ENCODE results near the gene KRTAP10-1. TPM values are rescaled to one million over a fixed set of nuclear protein-coding genes. Genes with fewer than 3 reads are reported as not detected.

The KRTAP10-1 gene
- total RNA-seq, 4 donors from 2014 or later: not detected

GRCh38 chr21:44526096-44526997 lies 13.6 kb downstream of the KRTAP10-1 start:
- Histone ChIP-seq H3K27me3 (peaks cover 0 to 37% (median 0%) of the 10 kb centered on the region in 4 donors), H3K27ac (replicated peaks in 1 of 4) (no peak overlapping the region), H3K36me3 (no peaks in the 10 kb centered on the region), H3K4me1 (no peaks in the 10 kb centered on the region), H3K4me3 (no peak overlapping the region), H3K9me3 (no peaks in the 10 kb centered on the region)
- TF ChIP-seq POLR2A (IDR thresholded peaks at IDR 0.05; ENCODE audit: low read depth) (no peak), CTCF (IDR thresholded peaks at IDR 0.05) (no peak), POLR2AphosphoS5 (IDR thresholded peaks at IDR 0.05) (no peak), EP300 (IDR thresholded peaks at IDR 0.05) (no peak)
- intact Hi-C loops (cut with DNase I): no loop called here
- 87% methylated on average over 10 of the region's 12 CpGs for WGBS
- DNase-seq (ENCODE audit: extremely low spot score): no peak

DNA sequence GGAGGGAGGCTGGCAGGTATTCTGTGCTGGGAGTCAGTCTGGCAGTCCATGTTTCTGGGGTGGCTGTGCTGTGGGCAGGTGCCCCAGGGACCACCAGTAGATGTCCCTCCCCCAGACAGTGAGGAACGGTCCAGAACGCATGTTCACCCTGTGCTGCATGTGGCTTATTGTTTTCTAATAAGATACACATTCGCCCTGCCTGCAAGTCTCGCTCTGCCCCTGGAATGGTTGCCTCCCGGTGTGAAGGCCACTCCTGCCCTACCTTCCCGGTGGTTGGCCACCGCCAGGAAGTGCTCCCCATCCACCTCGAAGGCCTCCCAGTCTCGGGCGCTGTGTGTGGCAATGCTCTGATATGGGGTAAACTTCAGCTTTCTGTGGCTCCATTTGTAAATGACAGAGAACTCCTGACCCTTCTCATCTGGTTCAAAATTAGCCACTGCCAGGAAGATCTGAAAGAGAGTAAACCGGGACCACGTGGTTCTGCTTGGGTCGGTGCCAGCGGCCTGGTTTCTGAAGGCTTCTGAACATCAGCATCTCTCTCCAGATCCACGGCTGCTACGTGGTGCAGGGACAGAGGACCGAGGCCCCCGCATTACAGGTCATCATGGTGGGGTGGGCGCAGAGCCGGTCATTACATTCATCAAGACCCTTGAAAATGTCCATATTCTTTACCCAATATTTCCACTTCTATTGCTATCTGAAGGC lies 14.5 kb downstream of the KRTAP10-1 start:
- no peak for DNase-seq (ENCODE audit: extremely low spot score)
- Histone ChIP-seq H3K4me1 (no peaks in the 10 kb centered on the region), H3K27me3 (peaks cover 0 to 37% (median 0%) of the 10 kb centered on the region in 4 donors), H3K27ac (replicated peaks in 1 of 4) (no peak overlapping the region), H3K9me3 (no peaks in the 10 kb centered on the region), H3K4me3 (no peak overlapping the region), H3K36me3 (no peaks in the 10 kb centered on the region)
- WGBS: 90% methylated on average over 18 of the region's 20 CpGs
- TF ChIP-seq POLR2A (IDR thresholded peaks at IDR 0.05; ENCODE audit: low read depth) (no peak), POLR2AphosphoS5 (IDR thresholded peaks at IDR 0.05) (no peak), CTCF (IDR thresholded peaks at IDR 0.05) (no peak), EP300 (IDR thresholded peaks at IDR 0.05) (no peak)
- intact Hi-C loops (cut with DNase I): no loop called here

DNA sequence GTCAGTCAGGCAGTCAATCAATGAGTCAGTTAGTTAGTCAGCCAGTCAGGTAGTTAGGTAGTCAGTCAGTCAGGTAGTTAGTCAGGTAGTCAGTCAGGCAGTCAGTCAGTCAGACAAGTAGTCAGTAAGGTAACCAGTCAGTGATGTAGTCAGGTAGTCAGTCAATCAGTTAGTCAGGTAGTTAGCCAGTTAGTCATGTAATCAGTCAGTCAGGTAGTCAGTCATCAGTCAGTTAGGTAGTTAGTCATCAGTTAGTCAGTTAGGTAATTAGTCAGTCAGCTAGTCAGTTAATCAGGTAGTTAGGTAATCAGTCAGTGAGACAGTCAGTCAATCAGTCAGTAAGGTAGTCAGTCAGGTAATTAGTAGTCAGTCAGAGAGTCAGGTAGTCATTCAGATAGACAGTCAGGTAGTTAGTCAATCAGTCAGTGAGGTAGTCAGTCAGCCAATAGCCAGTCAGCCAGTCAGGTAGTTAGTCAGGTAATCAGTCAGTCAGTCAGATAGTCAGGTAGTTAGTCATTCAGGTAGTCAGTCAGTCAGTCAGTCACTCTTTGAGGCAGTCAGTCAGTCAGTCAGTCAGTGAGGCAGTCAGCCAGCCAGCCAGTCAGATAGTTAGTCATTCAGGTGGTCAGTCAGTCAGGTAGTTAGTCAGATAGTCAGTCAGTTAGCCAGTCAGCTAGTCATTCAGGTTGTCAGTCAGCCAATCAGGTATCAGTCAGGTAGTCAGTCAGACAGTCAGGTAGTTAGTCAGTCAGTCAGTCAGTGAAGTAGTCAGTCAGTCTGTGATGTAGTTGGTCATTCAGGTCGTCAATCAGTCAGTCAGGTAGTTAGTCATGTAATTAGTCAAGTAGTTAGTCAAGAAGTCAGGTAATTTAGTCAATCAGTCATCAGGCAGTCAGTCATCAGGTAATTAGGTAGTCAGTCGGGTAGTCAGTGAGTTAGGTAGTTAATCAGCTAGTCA lies 15.3 kb downstream of the KRTAP10-1 start:
- no peak for DNase-seq (ENCODE audit: extremely low spot score)
- Histone ChIP-seq H3K4me3 (no peak overlapping the region), H3K36me3 (no peaks in the 10 kb centered on the region), H3K4me1 (no peaks in the 10 kb centered on the region), H3K9me3 (no peaks in the 10 kb centered on the region), H3K27ac (replicated peaks in 1 of 4) (no peak overlapping the region), H3K27me3 (peaks cover 0 to 34% (median 0%) of the 10 kb centered on the region in 4 donors)
- WGBS: 73% methylated on average over 2 of the region's 2 CpGs
- intact Hi-C loops (cut with DNase I): no loop called here
- TF ChIP-seq CTCF (IDR thresholded peaks at IDR 0.05): no peak
- TF ChIP-seq POLR2A (IDR thresholded peaks at IDR 0.05; ENCODE audit: low read depth): no peak
- no peak for TF ChIP-seq EP300 (IDR thresholded peaks at IDR 0.05)
- no peak for TF ChIP-seq POLR2AphosphoS5 (IDR thresholded peaks at IDR 0.05)

DNA sequence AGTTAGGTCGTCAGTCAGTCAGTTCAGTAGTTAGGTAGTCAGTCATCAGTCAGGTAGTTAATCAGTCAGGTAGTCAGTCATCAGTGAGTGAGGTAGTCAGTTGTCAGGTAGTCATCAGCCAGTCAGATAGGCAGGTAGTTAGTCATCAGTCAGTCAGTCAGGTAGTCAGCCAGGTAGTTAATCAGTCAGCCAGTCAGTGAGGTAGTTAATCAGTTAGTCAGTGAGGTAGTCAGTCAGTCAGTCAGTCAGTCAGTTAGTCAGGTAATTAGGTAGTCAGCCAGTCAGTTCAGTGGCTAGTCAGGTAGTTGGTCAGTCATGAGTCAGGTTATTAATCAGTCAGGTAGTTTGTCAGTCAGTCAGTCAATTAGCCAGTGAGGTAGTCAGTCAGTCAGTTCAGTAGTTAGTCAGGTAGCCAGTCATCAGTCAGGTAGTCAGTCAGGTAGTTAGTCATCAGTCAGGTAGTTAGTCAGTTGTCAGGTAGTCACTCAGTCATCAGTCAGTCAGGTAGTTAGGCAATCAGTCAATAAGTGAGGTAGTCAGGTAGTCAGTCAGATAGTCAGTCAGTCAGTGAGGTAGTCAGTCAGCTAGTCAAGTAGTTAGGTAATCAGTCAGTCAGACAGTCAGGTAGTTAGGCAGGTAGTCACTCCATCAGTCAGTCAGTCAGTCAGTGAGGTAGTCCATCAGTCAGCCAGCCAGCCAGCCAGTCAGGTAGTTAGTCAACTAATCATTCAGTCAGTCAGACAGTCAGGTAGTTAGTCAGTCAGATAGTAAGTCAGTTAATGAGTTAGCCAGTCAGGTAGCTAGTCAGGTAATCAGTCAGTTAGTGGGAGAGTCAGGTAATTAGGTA lies 16.2 kb downstream of the KRTAP10-1 start:
- H3K4me1 ChIP-seq: no peaks in the 10 kb centered on the region
- peaks cover 0 to 31% (median 0%) of the 10 kb centered on the region in 4 donors for H3K27me3 ChIP-seq
- H3K27ac ChIP-seq (replicated peaks in 1 of 4): no peak overlapping the region
- H3K4me3 ChIP-seq: no peak overlapping the region
- intact Hi-C loops (cut with DNase I): no loop called here
- WGBS: 79% methylated on average over 1 of the region's 1 CpG
- H3K9me3 ChIP-seq: no peaks in the 10 kb centered on the region
- TF ChIP-seq POLR2A (IDR thresholded peaks at IDR 0.05; ENCODE audit: low read depth) (no peak), EP300 (IDR thresholded peaks at IDR 0.05) (no peak)
- H3K36me3 ChIP-seq: no peaks in the 10 kb centered on the region
- no peak for DNase-seq (ENCODE audit: extremely low spot score)
